ENCODE measurements around the gene RGMA.
"Not testable (repeated sequence)": the region's sequence is repeated elsewhere in the genome, so short reads cannot be mapped to it uniquely, and the experiment has no call there.

Gene RGMA

GRCh38 chr15:93065641-93066045 lies 23.4 kb downstream of the RGMA start:
- DNase-seq = no peak

GRCh38 chr15:93063796-93064690 lies 25.0 kb downstream of the RGMA start:
- no peak for DNase-seq

DNA sequence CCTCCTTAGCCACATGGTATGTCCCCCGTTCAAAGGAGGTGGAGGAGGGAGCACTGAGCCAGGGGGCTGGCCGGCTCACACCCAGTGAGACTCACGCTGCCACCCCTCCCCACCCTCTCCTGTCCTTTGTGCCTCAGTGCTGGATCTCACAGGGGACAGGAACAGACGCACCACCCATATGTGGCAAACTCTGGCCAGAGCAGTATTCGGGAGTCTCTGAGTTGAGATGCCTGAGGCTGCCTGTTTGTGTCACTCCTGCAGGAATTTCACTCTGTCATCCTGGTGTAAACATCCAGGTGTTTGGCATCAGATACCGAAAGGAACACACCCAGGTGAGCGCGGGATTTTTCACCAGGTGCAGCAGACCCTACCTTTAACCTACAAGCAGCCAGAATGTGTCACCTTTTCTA lies 25.7 kb downstream of the RGMA start:
- DNase-seq = no peak

DNA sequence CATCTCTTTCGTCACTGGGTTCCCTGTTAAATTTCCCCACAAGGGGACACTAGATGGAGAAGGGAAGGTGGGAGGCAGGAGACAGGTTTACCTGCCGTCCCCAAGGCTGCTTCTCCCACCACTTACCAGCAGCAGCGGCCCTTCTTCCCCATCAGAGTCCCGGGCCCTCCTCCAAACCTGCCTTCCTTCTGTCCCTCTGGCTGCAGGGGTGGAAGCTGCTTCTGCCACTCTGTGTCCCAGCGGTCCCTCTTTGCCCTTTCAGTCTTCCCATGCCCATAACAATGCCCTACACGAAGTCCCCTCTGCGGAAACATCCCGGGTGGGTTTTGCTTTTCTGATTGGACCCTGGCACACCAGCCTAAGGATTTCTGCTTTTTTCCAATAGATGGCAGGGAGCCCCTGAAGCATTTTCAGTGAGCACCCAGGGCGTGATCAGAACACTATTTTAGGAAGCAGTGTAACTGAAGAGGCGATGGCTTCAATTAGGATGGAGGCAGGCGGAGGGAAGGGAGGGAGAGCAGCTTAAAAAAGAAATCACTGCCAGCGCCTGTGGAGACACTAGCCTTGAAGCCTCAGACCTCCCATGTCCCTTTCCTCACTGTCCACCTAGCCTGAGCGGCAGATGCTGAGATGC lies 26.3 kb downstream of the RGMA start:
- not testable (repeated sequence) for DNase-seq

DNA sequence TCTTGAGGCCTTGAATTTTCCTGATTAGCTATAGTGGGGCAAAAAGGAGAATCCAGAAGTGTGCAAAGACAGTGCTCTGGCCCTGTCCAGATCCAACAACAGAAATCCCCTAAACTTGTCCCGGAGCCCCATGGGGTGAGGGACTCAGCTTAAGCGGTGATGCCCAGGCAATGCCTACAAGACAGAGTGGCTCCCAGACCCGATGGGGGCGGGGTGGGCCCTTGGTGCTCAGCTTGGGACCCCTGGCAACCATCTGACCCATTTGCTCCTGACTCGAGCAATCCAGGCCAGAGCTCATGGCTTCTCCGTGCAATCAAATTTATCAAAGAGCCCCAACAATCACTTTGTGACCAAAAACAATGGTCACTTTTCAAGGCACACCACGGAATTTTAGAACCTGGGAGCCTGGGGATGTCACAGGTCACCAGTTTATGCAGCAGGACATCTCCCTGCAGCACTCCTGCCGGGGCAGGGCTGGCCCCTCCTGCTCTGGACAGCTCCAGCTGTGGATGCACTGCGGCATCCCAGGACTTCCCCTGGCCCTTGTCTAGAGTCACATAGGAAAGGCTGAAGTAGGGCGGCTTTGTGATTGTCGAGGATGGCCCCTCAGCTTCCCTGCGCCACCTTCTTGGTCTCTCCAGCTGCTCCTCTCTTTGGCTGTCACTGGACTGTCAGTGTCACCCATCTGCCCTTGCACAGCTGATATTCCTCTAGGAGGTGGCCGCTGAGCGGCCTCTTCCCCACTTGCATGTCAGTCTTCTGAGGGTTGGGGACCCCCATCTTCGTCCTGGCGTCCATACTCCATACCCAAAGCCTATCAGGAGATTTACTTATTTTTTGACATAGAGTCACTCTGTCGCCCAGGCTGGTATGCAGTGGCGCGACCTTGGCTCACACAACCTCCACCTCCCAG lies 28.4 kb downstream of the RGMA start:
- no peak for DNase-seq

DNA sequence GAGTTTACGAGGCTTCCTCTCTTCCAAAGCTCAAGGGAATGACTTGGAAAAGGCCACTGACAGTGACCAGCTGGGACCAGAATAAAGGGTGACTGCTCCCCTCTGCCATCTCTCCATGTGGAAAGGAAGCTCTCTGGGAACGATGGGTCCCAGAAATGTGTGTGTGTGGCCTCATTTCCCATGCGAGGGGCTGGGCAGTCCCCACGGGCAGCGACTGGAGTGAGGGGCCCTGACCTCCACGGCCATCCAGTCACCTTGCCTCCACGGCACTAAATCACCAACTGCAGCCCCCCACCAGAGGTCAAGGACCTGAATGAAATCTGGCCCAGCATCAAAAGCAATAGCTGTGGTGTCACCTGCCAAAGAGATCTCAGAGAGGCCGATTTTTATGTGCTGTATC lies 29.6 kb downstream of the RGMA start:
- DNase-seq = no peak

DNA sequence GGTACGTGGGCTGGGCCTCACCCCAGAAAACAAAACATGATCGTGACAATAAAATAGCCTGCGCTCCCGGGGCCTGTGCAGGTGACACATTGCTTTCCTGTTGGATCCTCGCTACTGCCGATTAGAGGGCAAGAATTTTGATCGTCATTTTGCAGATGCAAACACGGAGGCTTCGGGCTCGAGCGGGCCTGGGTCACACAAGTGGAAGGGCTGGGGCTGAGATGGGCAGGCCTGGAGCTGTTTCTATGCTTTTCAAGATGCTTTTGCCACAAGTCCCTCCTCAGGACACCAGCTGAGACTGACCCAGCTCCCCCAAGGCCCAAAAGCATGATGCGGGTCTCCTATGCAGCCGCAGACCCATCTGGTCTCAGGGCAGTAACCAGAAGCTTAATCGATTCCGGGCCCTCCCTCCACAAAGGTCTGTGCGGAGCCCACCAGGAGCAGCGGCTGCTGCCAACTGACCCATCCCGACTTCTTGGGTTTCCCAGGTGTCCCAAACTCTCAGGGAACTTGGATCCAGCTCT lies 30.0 kb downstream of the RGMA start:
- DNase-seq = no peak

DNA sequence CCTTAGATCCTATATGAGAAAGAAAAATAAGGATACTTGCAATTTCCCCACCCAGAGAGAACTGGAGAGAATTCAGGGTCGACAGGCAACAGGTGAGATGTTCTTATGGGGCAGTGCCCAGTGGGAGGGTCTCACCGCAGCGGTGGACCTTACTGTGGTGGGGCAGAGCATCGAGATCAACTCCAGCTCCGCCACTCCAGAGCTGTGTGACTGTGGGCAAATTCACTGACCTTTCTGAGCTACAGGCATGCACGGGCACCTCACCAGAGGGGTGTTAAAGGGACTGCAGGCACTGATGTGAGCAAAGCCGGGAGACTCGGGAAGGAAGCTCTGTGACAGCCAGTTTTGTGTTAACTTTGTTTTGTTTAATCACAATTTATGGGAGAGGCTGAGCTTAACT lies 30.9 kb downstream of the RGMA start:
- no peak for DNase-seq

DNA sequence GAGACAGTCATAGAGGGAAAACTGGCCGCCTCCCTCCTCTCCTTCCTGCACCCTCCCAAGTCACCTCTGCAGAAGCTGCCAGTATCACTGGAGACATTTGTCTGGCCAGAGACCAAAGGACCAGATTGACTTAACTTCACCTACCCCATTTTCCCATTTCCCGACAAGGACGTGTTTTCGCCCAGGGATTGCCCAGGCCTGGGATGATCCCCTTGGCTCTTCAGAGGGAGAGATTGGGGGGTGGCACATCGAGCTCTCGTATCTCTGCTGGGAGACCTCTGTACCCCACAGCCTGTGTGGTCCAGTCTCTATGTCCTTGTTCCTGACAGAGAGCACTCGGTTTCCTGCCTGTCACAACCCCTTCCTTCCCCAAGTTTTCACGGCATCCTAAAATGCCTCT lies 31.4 kb downstream of the RGMA start:
- DNase-seq = no peak

DNA sequence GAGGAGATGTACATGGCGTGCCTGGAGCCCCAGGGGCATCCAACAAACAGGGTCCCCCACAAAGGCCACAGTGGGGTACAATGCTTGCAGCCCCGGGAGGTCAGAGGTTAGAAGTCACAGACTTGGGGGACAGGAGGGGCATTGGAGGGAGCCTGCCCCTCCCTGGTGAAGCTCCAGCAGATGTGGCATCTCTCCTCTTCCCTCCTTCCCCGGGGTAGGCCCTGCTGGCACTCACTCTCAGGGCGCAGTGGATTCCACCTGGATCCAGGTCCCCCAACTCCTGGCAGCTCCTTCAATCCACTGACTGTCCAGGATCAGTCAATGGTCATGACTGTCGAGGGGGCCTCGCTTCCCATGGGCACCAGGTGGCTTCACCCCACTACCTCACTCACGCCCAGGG lies 32.2 kb downstream of the RGMA start:
- DNase-seq = no peak

- no peak for DNase-seq
These were observed 33.8 kb downstream of the RGMA start for GRCh38 chr15:93055211-93055610.

- no peak for DNase-seq
These were observed 36.7 kb downstream of the RGMA start for GRCh38 chr15:93052090-93052879.

GRCh38 chr15:93051236-93052089 lies 37.5 kb downstream of the RGMA start:
- no peak for DNase-seq

GRCh38 chr15:93050648-93051047 lies 38.4 kb downstream of the RGMA start:
- no peak for DNase-seq

GRCh38 chr15:93049914-93050578 lies 39.0 kb downstream of the RGMA start:
- DNase-seq = no peak

- no peak for DNase-seq
These were observed 39.8 kb downstream of the RGMA start for GRCh38 chr15:93049233-93049632.

GRCh38 chr15:93048759-93049161 lies 40.3 kb downstream of the RGMA start:
- DNase-seq = no peak

DNA sequence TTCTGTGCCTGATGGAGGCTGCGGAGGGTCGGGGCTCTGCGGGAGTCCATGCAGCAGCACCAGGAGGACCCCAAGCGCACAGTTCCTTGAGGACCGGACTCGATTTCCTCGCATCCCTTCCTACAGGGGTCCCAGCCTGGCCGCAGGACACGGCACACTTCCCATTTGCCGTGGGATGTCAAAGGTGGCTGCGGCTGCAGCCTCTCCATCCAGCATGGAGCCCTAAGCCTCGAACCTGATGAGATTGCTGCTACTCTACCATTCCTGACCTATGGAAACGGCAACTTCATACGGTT lies 40.6 kb downstream of the RGMA start:
- no peak for DNase-seq

- DNase-seq = no peak
These were observed 41.2 kb downstream of the RGMA start for GRCh38 chr15:93047621-93048425.

- DNase-seq = no peak
These were observed 42.3 kb downstream of the RGMA start for GRCh38 chr15:93046721-93047120.
